Smooth muscle cell (in vitro differentiated cells): ENCODE measurements around the gene FAM168B. TPM values are rescaled to one million over a fixed set of nuclear protein-coding genes. Genes with fewer than 3 reads are reported as not detected.

ENCODE experiments used
- DNase-seq: peaks from one replicate; lab custom pipeline; 2025; ENCODE audit not compliant: unreplicated experiment; lab: John Stamatoyannopoulos, UW
- H2AFZ ChIP-seq: fragments of 200-600 bp; sonication (generic); 2 replicates; pipeline ENCODE4 v1.6.0; 2016; ENCODE audit warnings: antibody characterized with exemption, low read depth, mild to moderate bottlenecking
- H3F3A ChIP-seq: fragments of 200-600 bp; sonication (generic); 2 replicates; pipeline ENCODE4 v1.6.0; 2017; ENCODE audit warnings: antibody characterized with exemption, low read depth
- H3K27ac ChIP-seq: fragments of 200-600 bp; sonication (generic); 2 replicates; pipeline ENCODE4 v1.5.1; 2016; ENCODE audit warnings: low read depth, mild to moderate bottlenecking
- H3K27me3 ChIP-seq: fragments of 200-600 bp; sonication (generic); 2 replicates; pipeline ENCODE4 v1.6.1; 2016; ENCODE audit warnings: low read depth, mild to moderate bottlenecking
- H3K36me3 ChIP-seq: fragments of 200-600 bp; sonication (generic); 2 replicates; pipeline ENCODE4 v1.5.1; 2016; ENCODE audit warnings: low read depth
- H3K4me1 ChIP-seq: fragments of 200-600 bp; sonication (generic); 2 replicates; pipeline ENCODE4 v1.5.1; 2016; ENCODE audit warnings: low read depth
- H3K4me2 ChIP-seq: fragments of 200-600 bp; sonication (generic); 2 replicates; pipeline ENCODE4 v1.6.0; 2016; ENCODE audit warnings: mild to moderate bottlenecking
- H3K4me3 ChIP-seq: fragments of 200-600 bp; sonication (generic); 2 replicates; pipeline ENCODE4 v1.5.1; 2016; ENCODE audit warnings: mild to moderate bottlenecking
- H3K79me2 ChIP-seq: fragments of 200-600 bp; sonication (generic); 2 replicates; pipeline ENCODE4 v1.6.0; 2016; ENCODE audit warnings: low read depth, mild to moderate bottlenecking
- H3K9ac ChIP-seq: fragments of 200-600 bp; sonication (generic); 2 replicates; pipeline ENCODE4 v1.6.0; 2016; ENCODE audit warnings: low read depth
- H3K9me3 ChIP-seq: fragments of 200-600 bp; sonication (generic); replicated peaks from 2 replicates; pipeline ENCODE4 v1.5.1; 2016; ENCODE audit warnings: low read depth
- H4K20me1 ChIP-seq: fragments of 200-600 bp; sonication (generic); 2 replicates; pipeline ENCODE4 v1.6.0; 2016; ENCODE audit warnings: low read depth
- CTCF ChIP-seq: fragments of 200-600 bp; sonication (generic); IDR thresholded peaks from 2 replicates; pipeline ENCODE4 v1.5.1; 2017; ENCODE audit warnings: borderline replicate concordance, mild to moderate bottlenecking, antibody characterized with exemption; ENCODE audit not compliant: insufficient read depth, poor library complexity, severe bottlenecking
- WGBS: methylation state at CpG from one replicate; pipeline ENCODE4 v1.1.7; 2016; ENCODE audit warnings: low lambda C conversion rate; 5-methylcytosine and 5-hydroxymethylcytosine counted together
- polyA plus RNA-seq: library from polyadenylated mRNA; unstranded; fragments of >200 nt; fragmentation: Nextera tagmentation; extraction: Ambion mirVana; gene quantifications from 2 replicates; pipeline ENCODE4 v1.2.1, GENCODE V29; 2016
- total RNA-seq: library from RNA; depleted of rRNA; stranded (reverse); fragments of >200 nt; gene quantifications from 2 replicates; pipeline ENCODE4 v1.2.3, GENCODE V29; 2014

FAM168B gene
- total and polyA plus RNA-seq, 2 experiments from 2014 or later, result 46.6 to 113 TPM

DNA sequence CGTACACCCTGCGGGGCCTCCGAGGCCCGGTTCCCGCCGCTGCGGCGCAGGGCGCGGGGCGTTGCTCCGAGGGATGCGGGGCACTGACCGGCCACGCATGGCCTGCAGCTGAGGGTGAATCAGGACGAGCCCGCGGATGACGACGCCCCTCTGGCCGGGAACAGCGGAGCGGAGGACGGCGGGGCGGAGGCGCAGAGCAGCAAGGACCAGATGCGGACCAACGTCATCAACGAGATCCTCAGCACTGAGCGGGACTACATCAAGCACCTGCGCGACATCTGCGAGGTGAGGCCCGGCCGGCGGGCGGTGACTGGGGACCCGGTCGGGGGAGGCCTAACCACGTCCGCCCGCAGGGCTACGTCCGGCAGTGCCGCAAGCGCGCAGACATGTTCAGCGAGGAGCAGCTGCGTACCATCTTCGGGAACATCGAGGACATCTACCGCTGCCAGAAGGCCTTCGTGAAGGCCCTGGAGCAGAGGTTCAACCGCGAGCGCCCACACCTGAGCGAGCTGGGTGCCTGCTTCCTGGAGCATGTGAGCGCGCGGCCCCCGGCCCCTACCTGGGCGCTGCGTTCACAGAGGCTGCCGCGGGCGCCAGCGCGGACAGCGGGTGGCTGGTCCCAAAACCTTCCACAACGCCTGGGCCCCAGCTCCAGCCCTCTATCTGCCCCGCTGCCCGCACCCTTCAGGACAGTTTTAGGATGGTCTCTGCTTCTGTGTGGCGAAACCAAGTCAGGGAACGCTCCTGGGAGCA, 53.2 kb downstream of the FAM168B start:
- H3F3A ChIP-seq, result no peaks in the 10 kb centered on the region
- H3K4me1 ChIP-seq, result peaks cover 8% of the 10 kb centered on the region
- H2AFZ ChIP-seq, result no peak overlapping the region
- no peak overlapping the region for H3K4me3 ChIP-seq
- peaks cover 4% of the 10 kb centered on the region for H4K20me1 ChIP-seq
- no peak for DNase-seq
- 96% methylated on average over 68 of the region's 75 CpGs for WGBS
- H3K36me3 ChIP-seq, result no peaks in the 10 kb centered on the region
- no peaks in the 10 kb centered on the region for H3K9me3 ChIP-seq
- no peaks in the 10 kb centered on the region for H3K79me2 ChIP-seq
- H3K27ac ChIP-seq, result no peak overlapping the region
- no peak overlapping the region for H3K9ac ChIP-seq
- no peak for TF ChIP-seq CTCF
- no peaks in the 10 kb centered on the region for H3K27me3 ChIP-seq
- H3K4me2 ChIP-seq, result no peak overlapping the region

- DNase-seq, result no peak
- H3K27ac ChIP-seq, result no peak overlapping the region
- H3K36me3 ChIP-seq, result no peaks in the 10 kb centered on the region
- no peak overlapping the region for H3K4me3 ChIP-seq
- no peaks in the 10 kb centered on the region for H3K9me3 ChIP-seq
- 95% methylated on average over 23 of the region's 23 CpGs for WGBS
- no peaks in the 10 kb centered on the region for H3F3A ChIP-seq
- no peaks in the 10 kb centered on the region for H3K27me3 ChIP-seq
- H2AFZ ChIP-seq, result no peak overlapping the region
- H4K20me1 ChIP-seq, result peaks cover 4% of the 10 kb centered on the region
- no peak overlapping the region for H3K9ac ChIP-seq
- no peak for TF ChIP-seq CTCF
- peaks cover 9% of the 10 kb centered on the region for H3K4me1 ChIP-seq
- no peaks in the 10 kb centered on the region for H3K79me2 ChIP-seq
- no peak overlapping the region for H3K4me2 ChIP-seq
These were observed 53.7 kb downstream of the FAM168B start for GRCh38 chr2:131039535-131039907.

GRCh38 chr2:131039101-131039440, 54.2 kb downstream of the FAM168B start:
- H3K4me3 ChIP-seq, result no peak overlapping the region
- no peak overlapping the region for H3K27ac ChIP-seq
- H4K20me1 ChIP-seq, result peaks cover 4% of the 10 kb centered on the region
- no peak overlapping the region for H2AFZ ChIP-seq
- no peaks in the 10 kb centered on the region for H3K36me3 ChIP-seq
- H3K4me1 ChIP-seq, result peaks cover 13% of the 10 kb centered on the region
- no peaks in the 10 kb centered on the region for H3K9me3 ChIP-seq
- no peaks in the 10 kb centered on the region for H3K79me2 ChIP-seq
- no peaks in the 10 kb centered on the region for H3F3A ChIP-seq
- no peak for TF ChIP-seq CTCF
- no peak overlapping the region for H3K9ac ChIP-seq
- H3K4me2 ChIP-seq, result no peak overlapping the region
- no peak for DNase-seq
- WGBS, result 95% methylated on average over 9 of the region's 9 CpGs
- H3K27me3 ChIP-seq, result no peaks in the 10 kb centered on the region
